Upper lobe of left lung (tissue), 6 donors: ENCODE measurements around the gene BRAT1. TPM values are rescaled to one million over a fixed set of nuclear protein-coding genes. Genes with fewer than 3 reads are reported as not detected.

Source experiments
- ATAC-seq, 2 donors: fragments of 200-7000 bp; cut with Tn5 transposase; one replicate each; pipeline ENCODE4 v1.9.1; 2022; ENCODE audit warnings: mild to moderate bottlenecking in 2 of 2, moderate library complexity in 2 of 2; ENCODE audit not compliant: low FRiP score in 2 of 2
- DNase-seq, 2 donors: peaks; one replicate each; pipeline ENCODE4 v3.0.0-alpha.2; 2019 to 2020
- H3K27ac ChIP-seq, 4 donors: fragments of 200-600 bp; sonication (generic); one replicate each; pipeline ENCODE4 v1.5.1; 2016 to 2019
- H3K27me3 ChIP-seq, 4 donors: fragments of 200-600 bp; sonication (generic); one replicate each; pipeline ENCODE4 v1.5.1; 2017 to 2019
- H3K36me3 ChIP-seq, 4 donors: fragments of 200-600 bp; sonication (generic); one replicate each; pipeline ENCODE4 v1.5.1; 2016 to 2019
- H3K4me1 ChIP-seq, 4 donors: fragments of 200-600 bp; sonication (generic); one replicate each; pipeline ENCODE4 v1.5.1; 2018 to 2019
- H3K4me3 ChIP-seq, 4 donors: fragments of 200-600 bp; sonication (generic); one replicate each; pipeline ENCODE4 v1.5.1; 2017 to 2019; ENCODE audit warnings: mild to moderate bottlenecking in 2 of 4, moderate library complexity in 1 of 4
- H3K9me3 ChIP-seq, 4 donors: fragments of 200-600 bp; sonication (generic); one replicate each; pipeline ENCODE4 v1.5.1; 2018 to 2019
- CTCF ChIP-seq, 6 experiments: fragments of 450-650 bp in 4 of 6; fragments of 200-600 bp in 2 of 6; sonication (generic) in 2 of 6; IDR thresholded peaks; one replicate each; pipeline ENCODE4 v1.5.1; 2016 to 2019; ENCODE audit warnings: antibody characterized with exemption in 6 of 6
- EP300 ChIP-seq, 4 donors: sonication (generic); formaldehyde crosslinking; IDR thresholded peaks; one replicate each; pipeline ENCODE4 v1.5.1; 2017; ENCODE audit warnings: antibody characterized with exemption in 4 of 4, control low read depth in 2 of 4
- POLR2A ChIP-seq, 4 donors: fragments of 450-650 bp; IDR thresholded peaks; one replicate each; pipeline ENCODE4 v1.5.1; 2016 to 2017; ENCODE audit warnings: antibody characterized with exemption in 4 of 4, mild to moderate bottlenecking in 2 of 4
- POLR2AphosphoS5 ChIP-seq, 2 donors: sonication (generic); formaldehyde crosslinking; IDR thresholded peaks; one replicate each; pipeline ENCODE4 v1.5.1; 2017; ENCODE audit warnings: antibody characterized with exemption in 2 of 2
- WGBS, 2 donors: methylation state at CpG; one replicate each; pipeline ENCODE4 v1.1.5; 2017 to 2018; 5-methylcytosine and 5-hydroxymethylcytosine counted together
- total RNA-seq, 6 donors: library from RNA; depleted of rRNA in 4 of 6; stranded (reverse); fragments of >200 nt in 4 of 6; gene quantifications; one replicate each; pipeline versions ENCODE4 v1.1.0 to v1.2.1, GENCODE V29; 2016 to 2021
- donor health status: DM: no; HTN: no; CAD: no; lungs with moderate emphysema.
- donor health status: DM: no; HTN: yes; CAD: no; lungs with severe emphysema.

Gene BRAT1
- total RNA-seq, 6 donors from 2014 or later = 23.9 to 68.3 (median 31.0) TPM

DNA sequence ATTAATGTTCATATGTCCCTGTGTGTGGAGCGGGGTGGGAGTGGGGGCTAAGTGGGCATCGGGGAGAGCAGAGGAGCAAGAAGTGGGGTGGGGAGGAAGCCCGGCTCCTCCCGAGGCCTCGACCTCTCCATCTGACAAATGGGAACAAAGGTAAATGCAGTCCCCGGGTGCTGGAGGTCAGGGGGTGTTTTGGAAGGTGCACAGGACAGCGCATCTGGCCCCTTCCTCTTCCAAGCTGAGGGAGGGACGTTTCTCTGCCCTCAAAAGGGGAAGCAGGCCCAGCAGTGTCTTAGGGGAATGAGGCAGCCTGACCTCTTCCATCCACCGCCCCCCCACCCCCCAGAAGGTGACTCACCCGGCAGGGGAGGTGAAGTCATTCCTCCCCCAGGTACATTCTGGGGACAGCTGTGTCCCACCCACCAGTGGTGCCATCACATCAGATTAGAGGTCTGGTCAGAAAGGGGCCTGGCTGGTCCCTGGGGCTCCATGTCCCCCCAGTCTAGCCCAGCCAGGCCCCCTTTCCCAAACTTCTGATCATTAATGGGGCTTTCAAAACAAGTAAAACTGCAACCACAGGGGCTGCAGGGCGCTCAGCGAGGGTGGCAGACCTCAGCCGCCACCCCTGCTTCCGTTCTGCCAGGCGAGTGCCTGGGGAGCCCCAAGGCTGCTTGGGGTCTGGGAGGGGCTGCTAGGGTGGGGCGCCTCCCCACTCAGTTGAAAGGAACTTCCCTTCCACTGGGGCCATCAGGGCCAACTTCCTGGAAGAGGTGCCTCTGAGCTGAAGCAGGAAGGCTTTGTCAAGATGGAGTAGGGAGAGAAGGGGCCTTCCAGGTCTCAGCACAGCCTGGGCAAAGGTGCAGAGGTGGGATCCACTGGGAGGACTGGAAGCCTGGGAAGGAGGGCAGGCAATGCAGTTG lies 25.0 kb downstream of the BRAT1 start:
- ATAC-seq = peak; percentile 61 to 70

GRCh38 chr7:2529161-2530070 lies 25.9 kb downstream of the BRAT1 start:
- 29 to 42% methylated on average over 9 to 17 of the region's 30 CpGs for WGBS, 2 donors
- no peaks in the 10 kb centered on the region for H3K9me3 ChIP-seq
- peak overlapping the region in 2 of 4 donors; percentile 6 to 23 for H3K4me3 ChIP-seq
- TF ChIP-seq POLR2AphosphoS5 (IDR thresholded peaks at IDR 0.05) = peak in 1 of 2 donors; percentile 56
- no peak for TF ChIP-seq EP300 (IDR thresholded peaks at IDR 0.05)
- no peak for TF ChIP-seq CTCF (IDR thresholded peaks at IDR 0.05)
- TF ChIP-seq POLR2A (IDR thresholded peaks at IDR 0.05) = peak in 1 of 4 donors; percentile 36
- DNase-seq = peak; percentile 88 to 91
- H3K27ac ChIP-seq = peak overlapping the region; percentile 82 to 96 (median 86)
- peak; percentile 72 to 81 for ATAC-seq
- H3K4me1 ChIP-seq = peaks cover 55 to 75% (median 74%) of the 10 kb centered on the region in 4 donors
- peaks cover 0 to 1% (median 0%) of the 10 kb centered on the region in 4 donors for H3K27me3 ChIP-seq
- peaks cover 0 to 29% (median 19%) of the 10 kb centered on the region in 4 donors for H3K36me3 ChIP-seq

More for the DNA sequence above, 25.0 kb downstream of the BRAT1 start:
- Histone ChIP-seq H3K36me3 (peaks cover 0 to 26% (median 15%) of the 10 kb centered on the region in 4 donors), H3K27ac (peak overlapping the region; percentile 82 to 96 (median 86)), H3K27me3 (no peaks in the 10 kb centered on the region), H3K9me3 (no peaks in the 10 kb centered on the region), H3K4me1 (peaks cover 45 to 66% (median 65%) of the 10 kb centered on the region in 4 donors), H3K4me3 (peak overlapping the region in 1 of 4 donors; percentile 6)
- WGBS, 2 donors = 50 to 79% methylated on average over 8 to 13 of the region's 16 CpGs
- DNase-seq = peak; percentile 73 to 82
- TF ChIP-seq EP300 (IDR thresholded peaks at IDR 0.05) = no peak

DNA sequence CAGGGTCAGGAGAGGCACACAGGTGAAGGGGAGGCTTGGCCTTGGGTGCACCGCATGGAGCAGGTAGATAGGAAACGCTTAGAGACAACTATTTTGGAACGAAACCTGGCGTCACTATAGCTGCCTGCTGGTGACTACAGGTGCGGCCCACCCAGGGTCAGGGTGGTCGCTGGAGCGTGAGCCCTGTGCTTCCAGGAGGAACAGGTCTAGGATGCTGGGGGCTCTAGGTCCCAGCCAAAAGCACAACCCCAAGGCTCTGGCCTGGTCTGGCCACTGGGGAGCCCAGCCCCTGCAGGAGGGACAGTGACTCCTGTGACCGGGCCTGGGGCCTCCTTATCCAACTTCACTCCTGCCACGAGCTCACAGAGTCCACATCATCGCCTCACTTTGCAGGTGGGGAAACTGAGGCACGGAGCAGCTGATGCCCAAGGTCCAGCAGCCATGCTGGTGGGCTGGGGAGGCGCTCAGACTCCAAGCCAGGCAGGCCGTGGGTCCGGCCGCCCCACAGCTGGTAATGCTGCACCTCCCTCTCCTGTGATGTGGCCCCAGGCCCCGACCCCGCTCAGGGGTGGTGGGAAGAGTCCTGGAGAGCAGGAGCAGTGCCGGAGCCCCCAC lies 26.7 kb downstream of the BRAT1 start:
- peak overlapping the region in 2 of 4 donors; percentile 10 to 12 for H3K4me3 ChIP-seq
- no peak for ATAC-seq
- 74 to 85% methylated on average over 9 to 18 of the region's 18 CpGs for WGBS, 2 donors
- TF ChIP-seq POLR2AphosphoS5 (IDR thresholded peaks at IDR 0.05) (no peak), CTCF (IDR thresholded peaks at IDR 0.05) (no peak)
- peak overlapping the region; percentile 82 to 96 (median 86) for H3K27ac ChIP-seq
- peaks cover 63 to 83% (median 82%) of the 10 kb centered on the region in 4 donors for H3K4me1 ChIP-seq
- peaks cover 0 to 5% (median 0%) of the 10 kb centered on the region in 4 donors for H3K27me3 ChIP-seq
- peaks cover 0 to 29% (median 19%) of the 10 kb centered on the region in 4 donors for H3K36me3 ChIP-seq
- peak in 1 of 2 donors; percentile 85 for DNase-seq
- no peaks in the 10 kb centered on the region for H3K9me3 ChIP-seq

- Histone ChIP-seq H3K27ac (peak overlapping the region; percentile 82 to 96 (median 86)), H3K4me1 (peaks cover 71 to 91% (median 90%) of the 10 kb centered on the region in 4 donors), H3K4me3 (peak overlapping the region in 1 of 4 donors; percentile 12), H3K27me3 (peaks cover 0 to 5% (median 0%) of the 10 kb centered on the region in 4 donors), H3K9me3 (no peaks in the 10 kb centered on the region), H3K36me3 (peaks cover 0 to 29% (median 19%) of the 10 kb centered on the region in 4 donors)
- no peak for TF ChIP-seq POLR2AphosphoS5 (IDR thresholded peaks at IDR 0.05)
- no peak for TF ChIP-seq POLR2A (IDR thresholded peaks at IDR 0.05)
- no peak for TF ChIP-seq CTCF (IDR thresholded peaks at IDR 0.05)
- no peak for TF ChIP-seq EP300 (IDR thresholded peaks at IDR 0.05)
- WGBS, 2 donors = 50 to 65% methylated on average over 8 to 17 of the region's 17 CpGs
- DNase-seq (peak in 1 of 2 donors; percentile 63), ATAC-seq (no peak)
These were observed 27.5 kb downstream of the BRAT1 start for GRCh38 chr7:2527505-2528467.
